Measurements from ENCODE around the gene PRRG4.
"Not testable (repeated sequence)": the region's sequence is repeated elsewhere in the genome, so short reads cannot be mapped to it uniquely, and the experiment has no call there.

PRRG4 gene

GRCh38 chr11:32829680-32830412, at the start of gene PRRG4:
PRRG4 (plus strand) TSS chr11:32829927; CDS start chr11:32830530, 603 bp downstream.
- DNase-seq, result peak; percentile 29

- DNase-seq, result not testable (repeated sequence)
Observed at GRCh38 chr11:32780839-32781238, 48.9 kb upstream of the PRRG4 start.

DNA sequence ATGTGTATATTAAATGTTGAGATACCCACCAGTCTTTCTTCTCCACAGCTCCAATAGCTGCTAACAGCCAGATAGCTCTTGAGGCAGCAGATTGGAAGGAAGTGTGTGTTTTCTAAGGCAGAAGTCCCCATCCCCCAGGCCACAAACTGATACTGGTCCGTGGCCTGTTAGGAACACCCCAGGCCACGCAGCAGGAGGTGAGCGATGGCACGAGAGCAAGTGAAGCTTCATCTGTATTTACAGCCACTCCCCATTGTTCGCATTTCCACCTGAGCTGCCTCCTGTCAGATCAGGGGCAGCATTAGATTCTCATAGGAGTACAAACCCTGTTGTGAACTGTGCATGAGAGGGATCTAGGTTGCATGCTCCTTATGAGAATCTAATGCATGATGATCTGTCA, 48.0 kb upstream of the PRRG4 start:
- DNase-seq, result no peak

DNA sequence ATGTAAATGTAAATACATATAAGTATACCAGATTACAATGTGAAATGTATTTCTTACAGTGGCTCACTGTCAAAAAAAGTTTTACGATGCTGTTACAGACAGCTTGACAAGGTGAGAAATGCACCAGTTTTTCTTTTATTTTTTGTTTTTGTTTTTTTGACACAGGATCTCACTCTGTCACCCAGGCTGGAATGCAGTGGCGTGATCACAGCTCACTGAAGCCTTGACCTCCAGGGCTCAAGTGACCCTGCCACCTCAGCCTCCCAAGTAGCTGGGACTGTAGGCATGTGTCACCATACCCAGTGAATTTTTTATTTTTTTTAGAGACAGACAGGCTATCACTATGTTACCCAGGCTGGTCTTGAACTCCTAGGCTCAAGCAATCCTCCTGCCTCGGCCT, 44.5 kb upstream of the PRRG4 start:
- no peak for DNase-seq

DNA sequence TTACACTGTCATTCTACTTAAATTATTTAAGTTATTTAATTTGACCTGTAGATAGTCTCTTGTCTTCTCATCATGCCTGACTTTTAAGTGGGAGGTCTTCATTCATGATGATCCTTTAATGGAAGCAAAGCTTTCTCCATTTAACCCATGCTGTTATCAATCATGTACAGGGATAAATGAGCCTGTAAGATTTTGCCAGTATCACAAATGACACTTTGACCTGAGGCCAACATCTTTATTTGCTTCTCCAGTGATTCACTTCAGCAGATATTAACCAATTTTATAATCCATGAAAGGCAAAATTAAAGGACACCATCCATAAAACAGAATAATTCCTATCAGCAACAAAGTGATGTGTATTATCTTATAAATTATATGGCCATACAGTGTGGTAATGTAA, 42.9 kb upstream of the PRRG4 start:
- DNase-seq, result no peak

GRCh38 chr11:32790916-32791315, 38.8 kb upstream of the PRRG4 start:
- no peak for DNase-seq

DNA sequence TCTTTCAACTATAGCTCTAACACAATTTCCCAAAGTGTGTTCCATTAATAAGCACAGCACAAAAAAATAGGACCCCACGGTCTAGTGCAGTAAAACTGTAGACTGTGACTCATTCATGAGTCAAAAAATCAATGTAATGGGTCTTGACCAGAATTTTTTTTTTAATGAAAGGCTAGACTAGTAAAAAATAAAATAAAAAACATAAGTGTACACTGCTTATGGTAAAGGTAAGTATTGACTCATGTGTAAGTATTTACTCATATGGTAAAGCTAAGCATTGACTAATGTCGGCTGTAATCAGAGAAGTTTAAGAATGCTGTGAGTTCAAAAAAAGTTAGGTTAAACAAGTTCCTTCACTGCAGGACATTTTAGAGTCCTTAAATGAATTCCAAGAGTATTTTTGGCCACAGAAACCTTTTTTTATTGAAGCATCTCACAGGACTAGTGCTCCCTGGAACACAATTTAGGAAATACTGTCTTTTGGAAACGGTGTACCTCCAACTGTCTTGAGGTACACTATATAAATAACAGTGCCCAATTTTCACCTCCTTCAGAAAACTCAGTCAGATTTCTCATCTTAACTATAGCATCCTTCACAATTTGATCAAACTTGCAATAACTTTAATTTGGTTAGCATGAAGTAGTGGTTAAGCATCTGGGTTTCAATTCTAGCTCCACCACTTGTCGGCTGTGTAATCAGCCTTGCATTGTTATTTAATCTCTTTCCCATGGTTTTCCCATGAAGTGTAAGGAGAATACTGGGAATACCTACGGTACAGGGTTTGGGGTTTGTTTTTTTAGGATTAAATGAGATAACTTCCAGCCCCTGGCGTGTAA, 37.4 kb upstream of the PRRG4 start:
- DNase-seq, result no peak

GRCh38 chr11:32792948-32793475, 36.7 kb upstream of the PRRG4 start:
- no peak for DNase-seq

DNA sequence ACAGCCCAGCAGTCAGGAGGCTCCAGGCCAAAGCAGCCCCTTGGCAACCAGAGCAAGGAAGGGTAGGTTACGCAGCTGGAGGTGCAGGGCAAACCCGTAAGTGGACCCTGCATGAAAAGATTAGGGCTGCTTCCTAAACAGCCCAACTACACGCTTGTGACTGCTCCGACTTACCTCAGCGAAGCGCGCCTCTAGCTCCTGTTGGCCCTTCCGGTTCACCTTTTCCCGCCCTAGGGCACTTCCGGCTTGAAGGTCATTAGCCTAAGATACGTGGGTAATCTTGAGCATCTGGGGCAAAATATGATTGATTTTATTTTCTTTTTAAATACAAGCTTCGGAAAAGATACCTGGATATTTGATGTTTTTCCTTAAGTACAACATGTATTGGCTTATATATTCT, 35.3 kb upstream of the PRRG4 start, which contains the start of gene CCDC73:
Gene CCDC73, minus strand, starts transcription at position 224 of the 400 bp plus-strand sequence. CDS start 34,419 bp downstream, outside the sequence.
- DNase-seq, result no peak

DNA sequence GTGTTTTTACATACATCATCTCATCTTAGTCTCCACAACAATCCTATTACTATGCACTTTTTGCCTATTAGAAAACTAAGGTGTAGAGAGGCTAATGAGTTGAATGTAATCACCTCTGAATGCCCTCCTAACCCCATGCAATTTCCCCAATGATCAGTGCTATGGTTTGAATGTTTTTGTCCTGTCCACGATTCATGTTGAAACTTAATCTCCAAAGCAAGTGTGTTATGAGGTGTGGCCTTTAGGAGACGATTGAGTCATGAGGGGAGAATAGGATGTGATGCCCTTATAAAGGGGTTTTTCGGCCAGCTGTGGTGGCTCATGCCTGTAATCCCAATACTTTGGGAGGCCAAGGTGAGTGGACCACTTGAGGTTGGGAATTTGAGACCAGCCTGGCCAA, 33.3 kb upstream of the PRRG4 start:
- no peak for DNase-seq

GRCh38 chr11:32809313-32809712, 20.4 kb upstream of the PRRG4 start:
- DNase-seq, result no peak

DNA sequence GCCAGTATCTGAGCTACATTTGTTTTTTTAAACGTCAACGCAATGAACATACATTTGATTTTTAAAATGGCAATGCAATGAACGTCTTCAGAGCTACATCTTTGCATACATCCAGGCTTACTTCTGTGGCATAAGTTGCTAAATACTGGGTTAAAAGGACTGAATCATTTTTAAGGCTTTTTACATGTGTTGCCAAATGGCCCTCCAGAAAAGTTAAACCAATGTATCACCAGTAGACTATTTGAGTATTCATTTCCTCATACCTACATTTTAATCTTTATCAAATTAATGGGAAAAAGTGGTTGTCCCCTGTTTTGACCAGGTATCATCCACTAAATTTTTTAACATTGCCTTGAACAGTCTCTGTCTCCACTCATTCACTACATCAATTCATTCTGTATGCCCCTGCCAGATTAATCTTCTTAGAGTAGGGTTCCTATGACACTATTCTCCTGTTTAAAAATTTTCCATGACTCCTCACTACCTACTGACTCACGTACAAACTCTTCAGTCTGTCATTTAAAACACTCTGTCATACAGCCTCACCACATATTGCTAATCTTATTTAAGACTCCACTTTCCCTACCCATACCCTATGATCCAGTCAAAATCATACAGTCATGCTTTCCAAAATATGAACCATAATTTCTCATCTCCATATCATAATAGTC, 12.4 kb upstream of the PRRG4 start:
- no peak for DNase-seq

DNA sequence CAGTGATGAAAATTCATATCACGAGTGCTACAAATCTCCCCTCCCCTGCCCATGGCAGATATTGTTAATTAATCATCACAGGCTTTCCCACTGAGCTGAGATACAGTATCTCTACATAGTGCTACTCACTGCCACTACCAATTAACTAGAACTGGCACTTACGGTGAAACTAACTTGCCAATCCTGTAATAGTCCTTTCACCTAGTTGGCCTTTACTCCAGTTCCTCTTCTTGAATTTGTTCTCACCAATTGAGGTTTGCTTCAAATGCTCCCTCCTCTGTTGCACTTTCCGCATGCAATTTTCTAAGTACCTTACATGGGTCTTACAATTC, 11.9 kb upstream of the PRRG4 start:
- no peak for DNase-seq

GRCh38 chr11:32819187-32819586, 10.5 kb upstream of the PRRG4 start:
- DNase-seq, result no peak

- no peak for DNase-seq
Observed at GRCh38 chr11:32820497-32820896, 9.2 kb upstream of the PRRG4 start.

DNA sequence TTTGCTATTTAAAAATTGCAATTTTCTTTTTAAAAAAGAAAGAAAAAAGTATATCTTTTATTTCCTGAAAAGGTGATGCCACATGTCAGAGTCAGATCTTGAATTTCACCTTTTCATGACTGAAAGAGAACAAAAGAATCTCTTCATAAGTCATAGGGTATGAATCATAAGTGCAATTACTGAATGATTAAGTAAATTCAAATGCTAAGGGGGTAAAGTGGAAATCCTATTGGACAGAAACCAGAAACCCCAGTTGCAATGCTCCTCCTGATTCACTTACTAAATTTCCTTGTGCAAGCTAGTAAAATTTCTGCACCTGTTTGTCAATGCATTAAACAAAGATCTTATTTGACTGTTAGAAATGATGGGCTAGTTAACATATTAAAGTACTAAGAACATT, 8.2 kb upstream of the PRRG4 start:
- DNase-seq, result no peak

DNA sequence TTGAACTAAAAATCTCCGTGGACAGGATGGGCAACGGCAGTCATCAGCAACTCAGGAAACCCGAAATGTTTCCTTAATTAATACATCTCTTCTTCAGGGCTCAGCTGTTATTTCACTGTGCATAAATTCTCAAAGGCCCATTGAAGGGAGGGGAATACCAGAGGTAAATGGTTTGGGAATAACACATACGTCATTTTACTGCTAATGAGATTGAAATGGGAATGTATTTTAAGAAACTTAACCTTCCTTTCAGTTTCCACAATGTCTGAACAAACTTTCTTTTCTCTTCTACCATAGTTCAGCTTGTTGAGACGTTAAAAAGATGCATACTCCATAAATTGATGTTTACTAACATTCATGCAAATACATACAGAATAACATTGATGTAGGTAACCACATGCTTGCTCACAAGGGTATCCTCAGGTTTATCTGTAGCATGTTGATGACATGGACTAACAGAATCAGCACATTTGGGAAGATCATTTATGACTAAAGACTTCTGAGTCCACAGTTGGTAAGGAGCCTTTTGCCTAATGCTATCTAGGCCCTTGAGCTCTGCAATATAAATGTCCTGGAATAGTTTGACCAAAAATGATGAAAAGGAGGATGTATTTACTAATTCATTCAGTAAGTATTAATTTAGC, 7.7 kb upstream of the PRRG4 start:
- no peak for DNase-seq

DNA sequence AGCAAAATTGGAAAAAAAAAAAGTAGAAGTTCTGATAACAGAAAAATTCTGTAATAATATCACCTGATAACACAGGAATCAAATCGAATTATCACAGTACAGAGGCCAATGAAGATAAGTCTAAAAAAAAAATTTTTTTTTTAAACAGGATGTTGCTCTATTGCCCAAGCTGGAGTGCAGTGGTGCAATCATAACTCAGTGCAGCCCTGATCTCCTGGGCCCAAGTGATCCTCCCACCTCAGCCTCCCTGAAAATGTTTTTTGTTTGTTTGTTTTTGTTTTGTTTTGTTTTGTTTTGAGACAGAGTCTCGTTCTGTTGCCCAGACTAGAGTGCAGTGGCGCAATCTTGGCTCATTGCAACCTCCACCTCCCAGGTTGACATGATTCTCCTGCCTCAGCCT, 6.1 kb upstream of the PRRG4 start:
- DNase-seq, result not testable (repeated sequence)

- DNase-seq, result no peak
Observed at GRCh38 chr11:32826113-32826512, 3.6 kb upstream of the PRRG4 start.

DNA sequence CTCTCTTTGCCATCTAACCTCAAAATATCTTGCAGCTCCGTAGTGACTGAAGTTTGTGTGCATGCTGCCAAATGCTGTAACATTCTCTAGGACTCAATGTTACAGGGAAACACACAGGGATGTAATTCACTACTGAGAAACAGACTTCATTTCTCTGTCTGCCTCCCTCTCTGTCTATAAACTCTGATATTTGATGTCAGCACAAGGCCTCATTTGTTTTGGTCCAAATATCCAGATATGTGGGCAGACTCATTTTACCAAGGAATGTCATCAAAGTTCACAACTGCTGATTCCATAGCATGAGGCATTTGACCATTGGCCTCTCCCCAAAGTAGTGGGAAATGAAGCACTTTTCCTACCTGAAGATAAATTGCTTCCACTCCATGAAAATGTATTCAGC, 2.5 kb upstream of the PRRG4 start:
- DNase-seq, result no peak

GRCh38 chr11:32829157-32829679, 509 bp upstream of the PRRG4 start:
- no peak for DNase-seq

DNA sequence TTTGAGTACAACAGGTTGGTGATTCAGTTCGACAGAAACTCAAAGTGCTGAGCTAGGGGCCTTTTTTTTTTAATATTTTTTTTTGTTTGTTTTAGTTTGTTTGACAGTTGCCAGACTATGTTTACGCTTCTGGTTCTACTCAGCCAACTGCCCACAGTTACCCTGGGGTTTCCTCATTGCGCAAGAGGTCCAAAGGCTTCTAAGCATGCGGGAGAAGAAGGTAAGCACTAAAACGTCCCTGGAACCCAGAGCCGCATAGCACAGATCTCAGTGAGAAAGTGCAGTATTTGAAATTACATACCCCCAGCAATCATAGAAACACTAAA, 649 bp downstream of the PRRG4 start:
- DNase-seq, result no peak

DNA sequence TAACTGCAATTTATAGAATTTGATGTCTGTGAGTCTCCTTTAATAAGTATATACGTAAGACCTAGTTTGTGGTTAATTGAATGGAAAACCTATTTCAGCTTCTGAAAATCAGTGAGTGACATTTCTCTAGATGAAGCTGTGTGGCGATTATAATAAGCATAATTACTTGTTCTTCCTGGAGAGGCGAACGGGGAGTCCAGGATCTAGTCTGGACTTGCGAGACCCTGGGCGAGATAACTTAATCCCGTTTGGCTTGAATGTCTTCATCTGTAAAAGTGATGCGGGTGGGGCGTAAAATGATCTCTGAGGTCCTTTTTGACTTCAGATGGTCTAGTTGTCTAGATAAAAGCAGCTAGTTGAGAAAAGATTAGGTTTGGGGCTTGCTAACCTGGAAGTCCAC, 1.1 kb downstream of the PRRG4 start:
- no peak for DNase-seq

Data from cortex of kidney (tissue), 1 donor.